Osteoblast (primary cell): ENCODE results near the gene MTNR1B. TPM values are rescaled to one million over a fixed set of nuclear protein-coding genes. Genes with fewer than 3 reads are reported as not detected.

ENCODE experiments used
- DNase-seq: peaks from one replicate; pipeline ENCODE4 v3.0.0; 2011; ENCODE audit warnings: low spot score, mixed read lengths; ENCODE audit not compliant: insufficient read length; ENCODE audit errors: missing footprints
- H2AFZ ChIP-seq: 2 replicates; pipeline ENCODE4 v1.6.0; 2011; ENCODE audit warnings: mild to moderate bottlenecking, low read length
- H3K27ac ChIP-seq: 2 replicates; pipeline ENCODE4 v1.5.1; 2011; ENCODE audit warnings: mild to moderate bottlenecking, low read depth, low read length, moderate library complexity
- H3K27me3 ChIP-seq: 2 replicates; pipeline ENCODE4 v1.6.0; 2012; ENCODE audit warnings: mild to moderate bottlenecking, control low read depth, inconsistent platforms, low read length, moderate library complexity; ENCODE audit not compliant: insufficient read depth
- H3K36me3 ChIP-seq: 2 replicates; pipeline ENCODE4 v1.5.1; 2011; ENCODE audit warnings: mild to moderate bottlenecking, low read length, control low read depth, moderate library complexity; ENCODE audit not compliant: insufficient read depth
- H3K4me1 ChIP-seq: 2 replicates; pipeline ENCODE4 v1.5.1; 2011; ENCODE audit warnings: mild to moderate bottlenecking, low read length, control low read depth, moderate library complexity; ENCODE audit not compliant: insufficient read depth
- H3K4me2 ChIP-seq: 2 replicates; pipeline ENCODE4 v1.6.0; 2011; ENCODE audit warnings: mild to moderate bottlenecking, low read length; ENCODE audit not compliant: insufficient read depth
- H3K4me3 ChIP-seq: fragments of 200-600 bp; sonication (generic); 3 replicates; pipeline ENCODE4 v1.5.1; 2012; ENCODE audit warnings: mild to moderate bottlenecking, low read length, inconsistent platforms; ENCODE audit not compliant: insufficient read depth
- H3K79me2 ChIP-seq: 2 replicates; pipeline ENCODE4 v1.6.0; 2012; ENCODE audit warnings: mild to moderate bottlenecking, low read length, control low read depth, inconsistent platforms; ENCODE audit not compliant: insufficient read depth
- H3K9me3 ChIP-seq: 2 replicates; pipeline ENCODE4 v1.5.1; 2011; ENCODE audit warnings: low read depth, low read length, control low read depth
- H4K20me1 ChIP-seq: 2 replicates; pipeline ENCODE4 v1.6.0; 2012; ENCODE audit warnings: mild to moderate bottlenecking, low read length, control low read depth; ENCODE audit not compliant: insufficient read depth
- CTCF ChIP-seq: IDR thresholded peaks from 2 replicates; pipeline ENCODE4 v1.5.1; 2011; ENCODE audit warnings: mild to moderate bottlenecking, low read depth, low read length, moderate library complexity; ENCODE audit errors: extremely low read depth
- total RNA-seq: library from RNA; depleted of rRNA; stranded (reverse); fragments of >200 nt; gene quantifications from 2 replicates; pipeline ENCODE4 v1.2.3, GENCODE V29; 2012

Gene MTNR1B
- total RNA-seq, 1 donor, result not detected

- no peak overlapping the region for H3K4me2 ChIP-seq
- H3K4me3 ChIP-seq, result no peak overlapping the region
- H4K20me1 ChIP-seq, result no peaks in the 10 kb centered on the region
- no peak overlapping the region for H2AFZ ChIP-seq
- no peaks in the 10 kb centered on the region for H3K4me1 ChIP-seq
- no peaks in the 10 kb centered on the region for H3K9me3 ChIP-seq
- DNase-seq, result no peak
- no peaks in the 10 kb centered on the region for H3K36me3 ChIP-seq
- peaks cover 46% of the 10 kb centered on the region for H3K27me3 ChIP-seq
- H3K27ac ChIP-seq, result no peak overlapping the region
- no peaks in the 10 kb centered on the region for H3K79me2 ChIP-seq
- TF ChIP-seq CTCF, result no peak
These were observed 2.3 kb upstream of the MTNR1B start for GRCh38 chr11:92967178-92967577.

DNA sequence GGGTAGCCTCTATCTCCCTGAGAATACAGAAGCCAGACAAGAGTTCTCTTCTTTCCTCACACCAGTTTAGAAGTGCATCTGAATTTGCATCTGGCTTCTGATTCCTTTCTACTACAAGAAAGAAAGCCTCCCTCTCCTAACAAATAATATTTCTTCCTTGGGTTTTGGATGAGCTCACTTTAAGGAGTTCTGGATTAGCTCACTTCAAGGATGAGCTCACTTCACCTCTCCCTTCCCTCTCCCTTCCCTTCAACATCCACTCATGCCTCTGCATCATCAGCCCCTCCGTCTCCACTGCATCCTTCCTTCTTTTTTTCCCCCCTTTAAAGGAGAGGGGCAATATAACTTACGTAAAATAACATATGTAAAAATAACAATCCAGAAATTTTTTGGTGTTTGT lies 1.6 kb upstream of the MTNR1B start:
- Histone ChIP-seq H4K20me1 (no peaks in the 10 kb centered on the region), H3K27ac (no peak overlapping the region), H3K4me1 (no peaks in the 10 kb centered on the region), H3K4me2 (no peak overlapping the region), H3K27me3 (peaks cover 46% of the 10 kb centered on the region), H3K36me3 (no peaks in the 10 kb centered on the region), H2AFZ (no peak overlapping the region), H3K9me3 (no peaks in the 10 kb centered on the region), H3K4me3 (no peak overlapping the region), H3K79me2 (no peaks in the 10 kb centered on the region)
- peak; percentile 83 for DNase-seq
- TF ChIP-seq CTCF, result no peak

- no peak overlapping the region for H2AFZ ChIP-seq
- H3K4me2 ChIP-seq, result no peak overlapping the region
- no peaks in the 10 kb centered on the region for H3K79me2 ChIP-seq
- no peak overlapping the region for H3K4me3 ChIP-seq
- H3K27ac ChIP-seq, result no peak overlapping the region
- H3K36me3 ChIP-seq, result no peaks in the 10 kb centered on the region
- no peaks in the 10 kb centered on the region for H3K9me3 ChIP-seq
- DNase-seq, result no peak
- H3K27me3 ChIP-seq, result peaks cover 46% of the 10 kb centered on the region
- no peaks in the 10 kb centered on the region for H4K20me1 ChIP-seq
- TF ChIP-seq CTCF, result no peak
- no peaks in the 10 kb centered on the region for H3K4me1 ChIP-seq
These were observed 188 bp upstream of the MTNR1B start for GRCh38 chr11:92969293-92969633.

DNA sequence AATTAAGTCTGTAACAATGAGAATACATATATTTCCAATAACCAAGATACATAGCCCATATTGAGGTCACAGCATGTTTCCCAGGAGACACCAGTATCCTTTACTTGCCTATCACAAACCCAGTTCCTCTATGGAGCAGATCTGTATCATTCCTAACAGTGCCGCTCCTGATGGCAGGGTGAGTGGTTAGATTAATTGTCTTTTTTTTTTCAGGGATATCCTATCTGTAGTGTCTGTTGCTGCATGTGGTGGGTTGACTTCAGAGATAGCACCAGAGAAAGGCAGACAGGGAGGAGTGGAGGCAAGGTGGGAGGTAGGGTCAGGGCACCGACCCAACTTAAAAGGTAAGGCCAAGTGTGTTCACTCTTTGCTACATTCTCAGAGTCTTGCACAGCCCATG lies 2.8 kb downstream of the MTNR1B start:
- DNase-seq, result peak; percentile 73

More for the DNA sequence above, 2.8 kb downstream of the MTNR1B start:
- Histone ChIP-seq H3K9me3 (no peaks in the 10 kb centered on the region), H2AFZ (no peak overlapping the region), H3K27ac (no peak overlapping the region), H3K79me2 (no peaks in the 10 kb centered on the region), H4K20me1 (no peaks in the 10 kb centered on the region), H3K27me3 (peaks cover 34% of the 10 kb centered on the region), H3K4me3 (no peak overlapping the region), H3K36me3 (no peaks in the 10 kb centered on the region), H3K4me2 (no peak overlapping the region), H3K4me1 (no peaks in the 10 kb centered on the region)
- TF ChIP-seq CTCF, result no peak
